Lower lobe of right lung (tissue), 2 donors: Measurements from ENCODE around the gene SEC14L2. TPM values are rescaled to one million over a fixed set of nuclear protein-coding genes. Genes with fewer than 3 reads are reported as not detected.

Source experiments
- ATAC-seq, 2 donors: fragments of 200-7000 bp; cut with Tn5 transposase; one replicate each; pipeline ENCODE4 v1.9.1; 2020 to 2022; ENCODE audit warnings: mild to moderate bottlenecking in 2 of 2, moderate library complexity in 2 of 2
- DNase-seq: peaks from one replicate; pipeline ENCODE4 v3.0.0-alpha.2; 2020
- H3K27ac ChIP-seq: fragments of 200-600 bp; one replicate; pipeline ENCODE4 v1.8.0; 2022
- H3K27me3 ChIP-seq: fragments of 200-600 bp; one replicate; pipeline ENCODE4 v1.8.0; 2022; ENCODE audit warnings: low read depth
- H3K36me3 ChIP-seq: fragments of 200-600 bp; one replicate; pipeline ENCODE4 v1.8.0; 2022; ENCODE audit warnings: mild to moderate bottlenecking
- H3K4me1 ChIP-seq: fragments of 200-600 bp; one replicate; pipeline ENCODE4 v1.8.0; 2022
- H3K4me3 ChIP-seq: fragments of 200-600 bp; one replicate; pipeline ENCODE4 v1.8.0; 2022; ENCODE audit warnings: mild to moderate bottlenecking
- H3K9me3 ChIP-seq: fragments of 200-600 bp; one replicate; pipeline ENCODE4 v1.8.0; 2022
- intact Hi-C: fragments of 100-400 bp; cut with DNase I; formaldehyde crosslinking; loops from one replicate; pipeline ENCODE4 v1.11.0; 2022
- total RNA-seq: library from RNA; stranded (reverse); fragmentation: NEBNext Ultra II Directional; extraction: Animal tissue kit (Norgen Biotek cat#: 25700); gene quantifications from one replicate; pipeline ENCODE4 v1.2.1, GENCODE V29; 2021
- TF ChIP-seq, protein P1 (sequence below): fragments of 200-600 bp; IDR thresholded peaks from one replicate; pipeline ENCODE4 v1.8.0; 2022; ENCODE audit warnings: antibody characterized with exemption, mild to moderate bottlenecking
- donor health status: DM: no; HTN: yes; CAD: no; lungs with severe emphysema.

Gene SEC14L2
- total RNA-seq, 1 donor from 2014 or later, result 7.8 TPM

GRCh38 chr22:30470655-30471054 lies 73.8 kb downstream of the SEC14L2 start:
- no peak overlapping the region for H3K27ac ChIP-seq
- no peak for ATAC-seq
- TF ChIP-seq, protein P1, sequence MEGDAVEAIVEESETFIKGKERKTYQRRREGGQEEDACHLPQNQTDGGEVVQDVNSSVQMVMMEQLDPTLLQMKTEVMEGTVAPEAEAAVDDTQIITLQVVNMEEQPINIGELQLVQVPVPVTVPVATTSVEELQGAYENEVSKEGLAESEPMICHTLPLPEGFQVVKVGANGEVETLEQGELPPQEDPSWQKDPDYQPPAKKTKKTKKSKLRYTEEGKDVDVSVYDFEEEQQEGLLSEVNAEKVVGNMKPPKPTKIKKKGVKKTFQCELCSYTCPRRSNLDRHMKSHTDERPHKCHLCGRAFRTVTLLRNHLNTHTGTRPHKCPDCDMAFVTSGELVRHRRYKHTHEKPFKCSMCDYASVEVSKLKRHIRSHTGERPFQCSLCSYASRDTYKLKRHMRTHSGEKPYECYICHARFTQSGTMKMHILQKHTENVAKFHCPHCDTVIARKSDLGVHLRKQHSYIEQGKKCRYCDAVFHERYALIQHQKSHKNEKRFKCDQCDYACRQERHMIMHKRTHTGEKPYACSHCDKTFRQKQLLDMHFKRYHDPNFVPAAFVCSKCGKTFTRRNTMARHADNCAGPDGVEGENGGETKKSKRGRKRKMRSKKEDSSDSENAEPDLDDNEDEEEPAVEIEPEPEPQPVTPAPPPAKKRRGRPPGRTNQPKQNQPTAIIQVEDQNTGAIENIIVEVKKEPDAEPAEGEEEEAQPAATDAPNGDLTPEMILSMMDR, result no peak
- no peak overlapping the region for H3K4me3 ChIP-seq
- no peaks in the 10 kb centered on the region for H3K36me3 ChIP-seq
- no peaks in the 10 kb centered on the region for H3K9me3 ChIP-seq
- intact Hi-C loops, result no loop called here
- DNase-seq, result no peak
- H3K27me3 ChIP-seq, result peaks cover 17% of the 10 kb centered on the region
- H3K4me1 ChIP-seq, result no peaks in the 10 kb centered on the region

DNA sequence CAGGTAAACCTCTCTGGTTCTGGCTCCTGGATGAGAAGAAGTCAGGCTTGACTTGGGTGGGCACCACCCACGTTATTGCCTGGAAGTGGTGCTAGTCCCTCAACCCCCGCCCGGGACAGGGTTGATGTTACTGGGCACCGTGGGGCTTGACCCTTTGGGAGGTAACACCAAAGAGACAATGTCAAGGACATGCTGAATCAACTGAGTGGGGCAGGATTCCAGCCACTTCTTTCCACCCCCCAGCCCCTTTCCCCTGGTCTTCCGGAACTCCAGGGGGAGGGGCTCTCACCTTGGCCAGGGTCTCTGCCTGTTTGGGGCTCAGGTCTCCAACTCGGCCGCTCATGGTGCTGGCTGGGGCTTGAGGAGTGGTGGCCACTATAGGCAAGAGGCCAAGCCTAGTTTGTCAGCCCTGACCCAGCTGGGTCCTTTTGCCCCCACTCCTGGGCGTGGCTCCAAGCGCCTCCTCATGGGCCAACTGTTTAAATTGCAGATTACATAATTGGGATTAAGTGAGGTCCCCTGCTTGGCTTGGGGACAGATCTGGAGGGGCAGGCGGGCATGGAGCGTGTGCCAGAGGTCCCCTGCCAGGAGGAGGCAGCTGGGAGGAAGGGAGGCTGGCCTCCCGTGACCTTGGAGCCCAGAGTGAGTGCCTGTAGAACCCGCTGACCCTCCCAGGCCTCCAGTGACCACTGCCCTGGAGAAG lies 74.9 kb downstream of the SEC14L2 start, which contains the start of gene SEC14L3:
TSS of gene SEC14L3 (minus strand) at position 402 of the 703 bp plus-strand sequence. CDS start at position 343, 59 bp downstream.
- TF ChIP-seq, protein P1, result no peak
- no peak within 1 kb of the TSS for H3K4me3 ChIP-seq
- intact Hi-C loops, result no loop called here
- peaks cover 17% of the 10 kb centered on the region for H3K27me3 ChIP-seq
- no peaks in the 10 kb centered on the region for H3K36me3 ChIP-seq
- no peak within 1 kb of the TSS for H3K27ac ChIP-seq
- DNase-seq (peak; percentile 60), ATAC-seq (peak; percentile 32 to 55)
- H3K9me3 ChIP-seq, result no peaks in the 10 kb centered on the region
- H3K4me1 ChIP-seq, result no peaks in the 10 kb centered on the region

- peaks cover 17% of the 10 kb centered on the region for H3K27me3 ChIP-seq
- DNase-seq, result no peak
- ATAC-seq, result peak; percentile 54 to 68
- no peaks in the 10 kb centered on the region for H3K4me1 ChIP-seq
- TF ChIP-seq, protein P1, result no peak
- H3K4me3 ChIP-seq, result no peak overlapping the region
- no peak overlapping the region for H3K27ac ChIP-seq
- no peaks in the 10 kb centered on the region for H3K9me3 ChIP-seq
- H3K36me3 ChIP-seq, result no peaks in the 10 kb centered on the region
- intact Hi-C loops, result no loop called here
These were observed 76.3 kb downstream of the SEC14L2 start for GRCh38 chr22:30472994-30473720.

DNA sequence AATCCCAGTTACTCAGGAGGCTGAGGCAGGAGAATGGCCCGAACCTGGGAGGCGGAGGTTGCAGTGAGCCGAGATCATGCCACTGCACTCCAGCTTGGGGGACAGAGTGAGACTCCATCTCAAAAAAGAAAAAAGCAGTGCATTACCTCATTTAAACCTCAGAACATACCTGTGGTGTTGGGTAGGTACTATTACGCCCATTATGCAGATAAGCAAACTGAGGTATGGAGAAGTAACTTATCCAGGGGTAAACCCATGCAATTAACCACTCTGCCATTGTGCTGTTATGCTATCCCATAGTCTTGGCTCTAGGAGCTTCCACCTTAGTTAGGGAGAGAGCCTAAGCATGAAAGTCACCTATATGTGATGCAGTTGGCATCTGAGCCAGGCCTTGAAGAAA lies 77.3 kb downstream of the SEC14L2 start:
- TF ChIP-seq, protein P1, result no peak
- intact Hi-C loops, result no loop called here
- H3K9me3 ChIP-seq, result no peaks in the 10 kb centered on the region
- DNase-seq (no peak), ATAC-seq (no peak)
- H3K4me1 ChIP-seq, result no peaks in the 10 kb centered on the region
- peaks cover 17% of the 10 kb centered on the region for H3K27me3 ChIP-seq
- H3K4me3 ChIP-seq, result no peak overlapping the region
- H3K27ac ChIP-seq, result no peak overlapping the region
- no peaks in the 10 kb centered on the region for H3K36me3 ChIP-seq

Other genes with a start within 250 kb of the SEC14L2 start
- gene LIF, start 150.3 kb upstream of the SEC14L2 start, total RNA-seq, result 3.1 TPM
- gene OSM, start 130.2 kb upstream of the SEC14L2 start, total RNA-seq, result 1.1 TPM
- gene CASTOR1, start 107.5 kb upstream of the SEC14L2 start, total RNA-seq, result 16.2 TPM
- 27.4 TPM for gene TBC1D10A, start 70.1 kb upstream of the SEC14L2 start, total RNA-seq
- 162 TPM for gene SF3A1, start 40.1 kb upstream of the SEC14L2 start, total RNA-seq
- 5.2 TPM for gene CCDC157, start 40.0 kb upstream of the SEC14L2 start, total RNA-seq
- 13.6 TPM for gene RNF215, start 9.6 kb upstream of the SEC14L2 start, total RNA-seq
- gene MTFP1, start 28.8 kb downstream of the SEC14L2 start, total RNA-seq, result 9.9 TPM
- gene SEC14L3, start 75.0 kb downstream of the SEC14L2 start, total RNA-seq, result 1.8 TPM
- gene SEC14L4, start 108.7 kb downstream of the SEC14L2 start, total RNA-seq, result 17.4 TPM
- 14.8 TPM for gene SEC14L6, start 149.7 kb downstream of the SEC14L2 start, total RNA-seq
- 1.7 TPM for gene GAL3ST1, start 177.6 kb downstream of the SEC14L2 start, total RNA-seq
- gene PES1, start 194.9 kb downstream of the SEC14L2 start, total RNA-seq, result 47.0 TPM
- 44.2 TPM for gene TCN2, start 210.2 kb downstream of the SEC14L2 start, total RNA-seq
- 3.1 TPM for gene SLC35E4, start 238.8 kb downstream of the SEC14L2 start, total RNA-seq